Panc1 (cell line): ENCODE measurements around the gene PIAS4. TPM values are rescaled to one million over a fixed set of nuclear protein-coding genes. Genes with fewer than 3 reads are reported as not detected.

ENCODE experiments used
- ATAC-seq: fragments of 200-7000 bp; cut with Tn5 transposase; 2 replicates; pipeline ENCODE4 v1.9.1; 2020; ENCODE audit warnings: mild to moderate bottlenecking, moderate library complexity
- BruUV-seq: library from RNA; stranded (reverse); fragments of 400-500 nt; replicated peaks from 2 replicates; lab custom pipeline; 2021; lab: Mats Ljungman, UMichigan
- CTCF ChIA-PET: fragments of 300-600 bp; sonication (Branson Sonifier 250); formaldehyde crosslinking; loops from one replicate; lab custom pipeline; 2022; ENCODE audit warnings: antibody characterized with exemption; lab: Charles Lee
- POLR2A ChIA-PET: fragments of 300-600 bp; sonication (Branson Sonifier 250); formaldehyde crosslinking; loops from one replicate; lab custom pipeline; 2022; ENCODE audit warnings: antibody characterized with exemption; lab: Charles Lee
- DNase-seq: peaks from one replicate; pipeline ENCODE4 v3.0.0-alpha.2; 2010; ENCODE audit warnings: low read depth, low spot score
- H3K27ac ChIP-seq: 2 replicates; pipeline ENCODE4 v1.5.1; 2011; ENCODE audit warnings: mild to moderate bottlenecking, low read length, inconsistent platforms
- H3K27me3 ChIP-seq: fragments of 200-500 bp; sonication (Bioruptor generic); 2 replicates; pipeline ENCODE4 v1.6.0; 2014; ENCODE audit warnings: low read length, inconsistent platforms; ENCODE audit not compliant: control insufficient read depth, insufficient read depth
- H3K36me3 ChIP-seq: fragments of 200-500 bp; sonication (Bioruptor generic); 2 replicates; pipeline ENCODE4 v1.5.1; 2014; ENCODE audit warnings: inconsistent platforms, mild to moderate bottlenecking, low read length, moderate library complexity; ENCODE audit not compliant: control insufficient read depth, insufficient read depth
- H3K4me1 ChIP-seq: 2 replicates; pipeline ENCODE4 v1.5.1; 2011; ENCODE audit warnings: inconsistent platforms, mild to moderate bottlenecking, low read length, moderate library complexity; ENCODE audit not compliant: control insufficient read depth, insufficient read depth
- H3K4me3 ChIP-seq, 2 experiments: 2 replicates each; pipeline ENCODE4 v1.5.1; 2011 to 2012; ENCODE audit warnings: low read depth in 2 of 2, low read length in 2 of 2, mild to moderate bottlenecking in 2 of 2, inconsistent platforms in 1 of 2, moderate library complexity in 1 of 2
- H3K9me3 ChIP-seq: fragments of 200-500 bp; sonication (Bioruptor generic); 2 replicates; pipeline ENCODE4 v1.5.1; 2014; ENCODE audit warnings: low read depth, mild to moderate bottlenecking, inconsistent platforms, low read length, moderate library complexity; ENCODE audit not compliant: control insufficient read depth, insufficient read depth
- POLR2AphosphoS5 ChIP-seq: IDR thresholded peaks from 2 replicates; pipeline ENCODE4 v1.6.1; 2012; ENCODE audit warnings: mild to moderate bottlenecking, low read depth, low read length, moderate library complexity
- SIN3A ChIP-seq: IDR thresholded peaks from 2 replicates; pipeline ENCODE4 v1.6.1; 2012; ENCODE audit warnings: low read depth, mild to moderate bottlenecking, low read length, moderate library complexity, borderline replicate concordance; ENCODE audit not compliant: insufficient read depth
- TCF7L2 ChIP-seq: IDR thresholded peaks from 2 replicates; pipeline ENCODE4 v1.6.1; 2011; ENCODE audit warnings: mild to moderate bottlenecking, low read depth, low read length, inconsistent platforms
- in situ Hi-C: cut with HindIII; loops from 2 replicates; pipeline ENCODE4 v1.10.0; 2016; ENCODE audit warnings: low sequenced_read_pairs, low pct_unique_long_range_greater_than_20kb
- intact Hi-C: fragments of 100-400 bp; cut with micrococcal nuclease; formaldehyde crosslinking; loops from one replicate; pipeline ENCODE4 v1.10.0; 2022; ENCODE audit not compliant: unreplicated experiment
- total RNA-seq: library from RNA; stranded (reverse); gene quantifications from one replicate; pipeline ENCODE4 v1.2.1, GENCODE V29; 2021; ENCODE audit not compliant: unreplicated experiment
- TF ChIP-seq, protein P1 (sequence below): fragments of 450-650 bp; IDR thresholded peaks from 2 replicates; pipeline ENCODE4 v1.5.1; 2017; ENCODE audit warnings: mild to moderate bottlenecking
- TF ChIP-seq, protein P2 (sequence below), 2 experiments: IDR thresholded peaks; 2 replicates each; pipeline ENCODE4 v1.6.1; 2011 to 2012; ENCODE audit warnings: low read depth in 2 of 2, control low read depth in 1 of 2, low read length in 1 of 2, mild to moderate bottlenecking in 1 of 2, moderate library complexity in 1 of 2; ENCODE audit not compliant: insufficient read depth in 1 of 2

The PIAS4 gene
- total RNA-seq, 1 experiment from 2014 or later: 36.7 TPM

- H3K27ac ChIP-seq: peak overlapping the region; percentile 81
- POLR2A ChIA-PET: interaction anchor here (0.5 to 0.7 kb wide), 2 partner anchors 10 to 35 kb away, joined by 3 to 8 read pairs; no protein-coding TSS in a partner anchor
- CTCF ChIA-PET: interaction anchor here (0.6 to 1.5 kb wide), 2 partner anchors 21 to 120 kb away, joined by 3 to 4 read pairs; no protein-coding TSS in a partner anchor
- H3K4me1 ChIP-seq: peaks cover 14% of the 10 kb centered on the region
- H3K27me3 ChIP-seq: no peaks in the 10 kb centered on the region
- in situ Hi-C loops: no loop called here
- no TSS peak for BruUV-seq
- DNase-seq (peak; percentile 93), ATAC-seq (peak; percentile 79)
- intact Hi-C loops: no loop called here
- H3K4me3 ChIP-seq: peak overlapping the region; percentile 75 to 84
- TF ChIP-seq, protein P1, sequence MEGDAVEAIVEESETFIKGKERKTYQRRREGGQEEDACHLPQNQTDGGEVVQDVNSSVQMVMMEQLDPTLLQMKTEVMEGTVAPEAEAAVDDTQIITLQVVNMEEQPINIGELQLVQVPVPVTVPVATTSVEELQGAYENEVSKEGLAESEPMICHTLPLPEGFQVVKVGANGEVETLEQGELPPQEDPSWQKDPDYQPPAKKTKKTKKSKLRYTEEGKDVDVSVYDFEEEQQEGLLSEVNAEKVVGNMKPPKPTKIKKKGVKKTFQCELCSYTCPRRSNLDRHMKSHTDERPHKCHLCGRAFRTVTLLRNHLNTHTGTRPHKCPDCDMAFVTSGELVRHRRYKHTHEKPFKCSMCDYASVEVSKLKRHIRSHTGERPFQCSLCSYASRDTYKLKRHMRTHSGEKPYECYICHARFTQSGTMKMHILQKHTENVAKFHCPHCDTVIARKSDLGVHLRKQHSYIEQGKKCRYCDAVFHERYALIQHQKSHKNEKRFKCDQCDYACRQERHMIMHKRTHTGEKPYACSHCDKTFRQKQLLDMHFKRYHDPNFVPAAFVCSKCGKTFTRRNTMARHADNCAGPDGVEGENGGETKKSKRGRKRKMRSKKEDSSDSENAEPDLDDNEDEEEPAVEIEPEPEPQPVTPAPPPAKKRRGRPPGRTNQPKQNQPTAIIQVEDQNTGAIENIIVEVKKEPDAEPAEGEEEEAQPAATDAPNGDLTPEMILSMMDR: no peak
- TF ChIP-seq, protein P2, sequence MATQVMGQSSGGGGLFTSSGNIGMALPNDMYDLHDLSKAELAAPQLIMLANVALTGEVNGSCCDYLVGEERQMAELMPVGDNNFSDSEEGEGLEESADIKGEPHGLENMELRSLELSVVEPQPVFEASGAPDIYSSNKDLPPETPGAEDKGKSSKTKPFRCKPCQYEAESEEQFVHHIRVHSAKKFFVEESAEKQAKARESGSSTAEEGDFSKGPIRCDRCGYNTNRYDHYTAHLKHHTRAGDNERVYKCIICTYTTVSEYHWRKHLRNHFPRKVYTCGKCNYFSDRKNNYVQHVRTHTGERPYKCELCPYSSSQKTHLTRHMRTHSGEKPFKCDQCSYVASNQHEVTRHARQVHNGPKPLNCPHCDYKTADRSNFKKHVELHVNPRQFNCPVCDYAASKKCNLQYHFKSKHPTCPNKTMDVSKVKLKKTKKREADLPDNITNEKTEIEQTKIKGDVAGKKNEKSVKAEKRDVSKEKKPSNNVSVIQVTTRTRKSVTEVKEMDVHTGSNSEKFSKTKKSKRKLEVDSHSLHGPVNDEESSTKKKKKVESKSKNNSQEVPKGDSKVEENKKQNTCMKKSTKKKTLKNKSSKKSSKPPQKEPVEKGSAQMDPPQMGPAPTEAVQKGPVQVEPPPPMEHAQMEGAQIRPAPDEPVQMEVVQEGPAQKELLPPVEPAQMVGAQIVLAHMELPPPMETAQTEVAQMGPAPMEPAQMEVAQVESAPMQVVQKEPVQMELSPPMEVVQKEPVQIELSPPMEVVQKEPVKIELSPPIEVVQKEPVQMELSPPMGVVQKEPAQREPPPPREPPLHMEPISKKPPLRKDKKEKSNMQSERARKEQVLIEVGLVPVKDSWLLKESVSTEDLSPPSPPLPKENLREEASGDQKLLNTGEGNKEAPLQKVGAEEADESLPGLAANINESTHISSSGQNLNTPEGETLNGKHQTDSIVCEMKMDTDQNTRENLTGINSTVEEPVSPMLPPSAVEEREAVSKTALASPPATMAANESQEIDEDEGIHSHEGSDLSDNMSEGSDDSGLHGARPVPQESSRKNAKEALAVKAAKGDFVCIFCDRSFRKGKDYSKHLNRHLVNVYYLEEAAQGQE (IDR thresholded peaks at IDR 0.05; ENCODE audit: insufficient read depth in 1 of 2, low read depth in 2 of 2, low read length in 1 of 2): no peak
- TF ChIP-seq TCF7L2: no peak
- no peak for TF ChIP-seq POLR2AphosphoS5
- TF ChIP-seq SIN3A: no peak
- no peaks in the 10 kb centered on the region; the same call in 1 of the 2 replicates for H3K36me3 ChIP-seq
- H3K9me3 ChIP-seq: no peaks in the 10 kb centered on the region
Measured at GRCh38 chr19:3968556-3969434, 38.7 kb upstream of the PIAS4 start.

- no peaks in the 10 kb centered on the region for H3K27me3 ChIP-seq
- H3K4me3 ChIP-seq: peak overlapping the region; percentile 75 to 84
- H3K27ac ChIP-seq: peak overlapping the region; percentile 81
- H3K36me3 ChIP-seq: no peaks in the 10 kb centered on the region; the same call in 1 of the 2 replicates
- H3K9me3 ChIP-seq: no peaks in the 10 kb centered on the region
- no peak for DNase-seq
- in situ Hi-C loops: no loop called here
- intact Hi-C loops: no loop called here
- ATAC-seq: peak; percentile 9
- TSS peak; percentile 82 for BruUV-seq
- TF ChIP-seq, protein P2 (IDR thresholded peaks at IDR 0.05; ENCODE audit: insufficient read depth in 1 of 2, low read depth in 2 of 2, low read length in 1 of 2): no peak
- TF ChIP-seq, protein P1: no peak
- TF ChIP-seq SIN3A (no peak), POLR2AphosphoS5 (no peak), TCF7L2 (no peak)
- peaks cover 14% of the 10 kb centered on the region for H3K4me1 ChIP-seq
- ChIA-PET CTCF (interaction anchor here (0.5 to 1.5 kb wide), 2 partner anchors 18 to 120 kb away, joined by 4 to 7 read pairs; no protein-coding TSS in a partner anchor), POLR2A (interaction anchor here (0.7 kb wide), 1 partner anchor 11 kb away, joined by 3 read pairs; no protein-coding TSS in a partner anchor)
Measured at GRCh38 chr19:3969435-3970312, 37.9 kb upstream of the PIAS4 start.
